HG03039 (cell line): ENCODE results near the gene DNAH8.
A peak's percentile ranks its signal among the peaks of the same experiment; 100 is the strongest.

ENCODE experiments used
- ATAC-seq: cut with Tn5 transposase; IDR thresholded peaks from one replicate; pipeline ENCODE4 v1.9.1; 2021; ENCODE audit warnings: mild to moderate bottlenecking, moderate library complexity; ENCODE audit not compliant: unreplicated experiment

The DNAH8 gene, protein sequence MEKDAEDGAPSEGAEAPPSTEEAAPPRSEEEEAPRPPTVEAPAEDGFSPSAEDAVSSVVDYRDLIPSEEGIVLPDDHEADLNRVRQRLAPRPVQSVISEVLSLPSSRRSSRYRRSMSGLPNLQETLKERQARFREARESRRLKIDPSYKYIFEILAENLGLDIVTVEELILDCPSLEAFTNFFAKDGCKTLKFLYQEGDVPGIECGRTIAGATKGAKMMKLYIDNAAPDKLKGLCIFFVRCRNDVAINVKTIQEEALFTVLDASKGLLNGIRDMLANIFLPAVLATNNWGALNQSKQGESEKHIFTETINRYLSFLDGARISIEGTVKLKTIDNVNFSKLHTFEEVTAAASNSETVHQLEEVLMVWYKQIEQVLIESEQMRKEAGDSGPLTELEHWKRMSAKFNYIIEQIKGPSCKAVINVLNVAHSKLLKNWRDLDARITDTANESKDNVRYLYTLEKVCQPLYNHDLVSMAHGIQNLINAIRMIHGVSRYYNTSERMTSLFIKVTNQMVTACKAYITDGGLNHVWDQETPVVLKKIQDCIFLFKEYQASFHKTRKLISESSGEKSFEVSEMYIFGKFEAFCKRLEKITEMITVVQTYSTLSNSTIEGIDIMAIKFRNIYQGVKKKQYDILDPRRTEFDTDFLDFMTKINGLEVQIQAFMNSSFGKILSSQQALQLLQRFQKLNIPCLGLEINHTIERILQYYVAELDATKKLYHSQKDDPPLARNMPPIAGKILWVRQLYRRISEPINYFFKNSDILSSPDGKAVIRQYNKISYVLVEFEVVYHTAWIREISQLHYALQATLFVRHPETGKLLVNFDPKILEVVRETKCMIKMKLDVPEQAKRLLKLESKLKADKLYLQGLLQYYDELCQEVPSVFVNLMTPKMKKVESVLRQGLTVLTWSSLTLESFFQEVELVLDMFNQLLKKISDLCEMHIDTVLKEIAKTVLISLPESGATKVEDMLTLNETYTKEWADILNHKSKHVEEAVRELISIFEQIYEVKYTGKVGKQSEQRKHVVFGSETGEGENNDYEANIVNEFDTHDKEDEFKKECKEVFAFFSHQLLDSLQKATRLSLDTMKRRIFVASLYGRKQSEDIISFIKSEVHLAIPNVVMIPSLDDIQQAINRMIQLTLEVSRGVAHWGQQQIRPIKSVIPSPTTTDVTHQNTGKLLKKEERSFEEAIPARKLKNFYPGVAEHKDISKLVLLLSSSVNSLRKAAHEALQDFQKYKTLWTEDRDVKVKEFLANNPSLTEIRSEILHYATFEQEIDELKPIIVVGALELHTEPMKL (N-terminal part only)

DNA sequence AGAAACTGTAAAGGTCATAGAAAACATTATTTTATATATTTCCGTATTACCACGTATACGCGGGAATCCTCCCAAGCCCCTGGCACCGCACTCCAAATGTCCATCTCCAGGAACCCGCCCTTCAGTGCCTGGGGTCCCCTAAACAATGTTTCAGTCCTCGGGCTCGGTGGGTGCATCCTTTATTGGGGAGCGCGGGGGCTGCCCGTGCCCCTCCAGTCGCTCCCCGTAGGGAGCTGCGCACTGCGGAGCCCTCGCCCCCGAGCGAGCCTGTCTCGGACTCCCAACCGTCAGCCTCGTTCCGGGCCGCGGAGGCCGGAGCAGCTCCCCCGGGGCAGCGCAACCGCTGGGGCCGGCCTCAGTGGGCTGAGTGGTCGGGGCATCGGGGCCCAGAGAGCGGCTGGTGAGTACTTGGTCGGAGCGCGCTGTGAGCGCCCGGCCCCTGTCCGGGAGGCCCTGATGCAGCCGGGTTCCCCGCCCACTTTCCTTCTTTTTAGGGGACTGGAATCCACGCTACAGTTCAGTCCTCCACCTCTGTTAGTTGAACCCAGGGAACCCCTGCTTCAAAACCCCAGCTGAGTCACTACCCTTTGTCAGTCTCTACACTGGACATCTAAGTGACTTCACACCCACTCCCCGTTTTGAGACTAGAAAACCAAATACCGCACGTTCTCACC, at the start of gene DNAH8:
TSS of gene DNAH8 (plus strand) at position 296 of the 674 bp plus-strand sequence. CDS start 7,499 bp downstream, outside the sequence.
- no peak for ATAC-seq

DNA sequence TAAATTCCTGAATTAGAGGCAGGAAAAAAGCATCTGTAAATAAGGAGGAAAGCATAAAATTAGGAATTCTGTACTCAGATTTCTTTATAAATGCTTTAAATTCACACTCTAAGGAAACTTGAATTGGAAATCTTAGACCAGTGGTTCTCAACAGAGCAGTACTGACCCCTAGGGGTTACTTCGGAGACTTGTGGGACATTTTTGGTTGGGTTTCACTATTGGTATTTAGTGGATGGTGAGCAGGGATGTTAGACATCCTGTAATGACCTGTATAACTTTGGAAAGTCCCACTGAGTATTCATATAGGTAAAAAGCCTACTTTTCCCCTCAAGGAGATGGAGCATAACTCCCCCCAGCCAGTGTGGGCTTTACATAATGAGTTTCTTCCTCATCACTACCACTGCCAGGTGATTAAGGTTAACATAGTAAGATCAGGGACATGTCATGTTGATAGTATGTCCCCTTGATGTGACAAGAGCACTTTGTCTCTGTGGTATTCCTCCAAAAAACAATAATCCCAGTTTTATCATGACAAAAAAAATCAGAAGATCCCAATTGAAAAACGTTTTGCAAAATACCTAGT, 43.1 kb upstream of the DNAH8 start:
- peak; percentile 85 for ATAC-seq

DNA sequence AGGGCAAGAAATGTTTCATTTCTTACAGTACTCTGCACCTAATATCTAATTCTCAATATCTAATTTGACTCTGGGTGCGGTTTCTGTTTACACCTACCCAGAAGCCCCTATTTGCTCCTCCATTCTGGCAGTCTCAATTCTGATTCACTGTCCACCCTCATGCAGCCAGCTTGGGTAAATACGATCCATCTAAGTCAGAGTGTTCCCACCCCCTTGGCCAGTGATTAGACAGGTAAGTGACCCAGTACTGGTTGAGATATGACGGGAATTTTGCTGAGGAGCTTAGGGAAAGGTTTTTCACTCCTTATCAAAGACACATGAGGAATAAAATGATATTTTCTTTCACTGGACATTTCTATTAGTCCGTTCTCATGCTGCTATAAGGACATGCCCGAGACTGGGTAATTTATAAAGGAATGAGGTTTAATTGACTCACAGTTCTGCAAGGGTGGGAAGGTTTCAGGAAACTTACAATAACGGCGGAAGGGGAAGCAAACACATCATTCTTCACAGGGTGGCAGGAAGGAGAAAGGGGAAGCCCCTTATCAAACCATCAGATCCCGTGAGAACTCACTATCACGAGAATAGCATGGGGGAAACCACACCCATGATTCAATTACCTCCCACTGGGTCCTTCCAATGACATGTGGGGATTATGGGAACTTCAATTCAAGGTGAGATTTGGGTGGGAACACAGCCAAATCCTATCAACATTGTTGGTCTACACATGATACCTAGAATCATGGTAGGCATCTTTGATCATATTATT, 41.5 kb upstream of the DNAH8 start:
- ATAC-seq = no peak

DNA sequence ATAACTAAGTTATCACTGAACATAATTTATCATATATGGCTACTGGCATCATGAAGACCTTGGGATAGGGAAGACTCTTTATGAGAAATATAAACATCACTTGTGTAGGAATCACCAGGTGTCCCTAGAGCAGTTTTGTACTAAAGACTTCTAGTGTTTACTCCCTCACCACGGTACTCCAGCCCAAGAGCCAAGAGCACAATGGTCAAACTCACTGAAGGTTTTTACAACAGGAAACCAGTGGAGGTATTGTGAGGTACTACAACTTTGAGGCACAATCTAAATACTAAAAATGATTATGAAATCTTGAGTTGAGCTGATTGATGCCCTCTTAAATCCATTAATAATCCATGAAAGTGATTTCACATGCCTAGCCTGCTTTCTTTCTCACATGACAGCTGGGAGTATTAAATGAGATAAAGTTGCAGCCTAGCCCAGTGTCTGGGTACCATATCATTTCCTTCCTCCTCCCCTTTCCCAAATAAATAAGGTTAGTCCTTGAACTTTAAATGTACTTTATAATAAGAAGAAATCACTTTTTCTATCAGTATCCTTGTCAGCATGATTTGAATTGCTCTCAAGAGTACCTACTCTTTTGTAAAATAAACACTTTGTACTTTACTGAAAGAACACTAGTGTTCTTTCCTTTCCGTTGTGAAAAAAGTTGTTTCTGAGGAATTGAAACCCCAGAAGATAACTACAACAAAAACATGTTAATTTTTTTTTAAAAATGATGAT, 38.7 kb upstream of the DNAH8 start:
- no peak for ATAC-seq

DNA sequence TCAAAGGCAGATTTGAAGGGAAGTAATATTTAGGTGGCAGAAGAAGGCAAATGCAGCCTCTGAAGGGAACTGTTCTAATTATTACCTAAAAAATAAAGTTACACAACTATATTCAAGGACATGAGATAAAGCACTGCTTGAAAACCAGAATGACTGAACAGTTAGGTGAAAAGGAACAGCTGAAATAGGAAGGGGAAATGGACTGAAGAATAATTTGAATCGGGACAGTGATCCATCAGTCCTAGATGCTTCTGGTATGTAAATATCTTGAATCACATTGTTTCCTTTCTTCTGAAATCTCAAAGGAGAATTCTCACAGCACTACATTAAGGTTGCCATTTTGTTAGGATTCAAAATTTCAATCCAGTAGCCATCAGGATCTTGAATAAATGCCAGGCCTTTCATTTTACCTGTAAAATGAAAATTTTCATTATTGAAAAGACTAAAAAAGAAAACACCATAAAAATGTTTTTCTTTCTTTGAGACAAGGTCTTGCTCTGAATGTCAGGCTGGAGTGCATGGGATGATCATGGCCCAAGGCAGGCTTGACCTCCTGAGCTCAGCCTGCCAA, 38.1 kb upstream of the DNAH8 start:
- no peak for ATAC-seq

DNA sequence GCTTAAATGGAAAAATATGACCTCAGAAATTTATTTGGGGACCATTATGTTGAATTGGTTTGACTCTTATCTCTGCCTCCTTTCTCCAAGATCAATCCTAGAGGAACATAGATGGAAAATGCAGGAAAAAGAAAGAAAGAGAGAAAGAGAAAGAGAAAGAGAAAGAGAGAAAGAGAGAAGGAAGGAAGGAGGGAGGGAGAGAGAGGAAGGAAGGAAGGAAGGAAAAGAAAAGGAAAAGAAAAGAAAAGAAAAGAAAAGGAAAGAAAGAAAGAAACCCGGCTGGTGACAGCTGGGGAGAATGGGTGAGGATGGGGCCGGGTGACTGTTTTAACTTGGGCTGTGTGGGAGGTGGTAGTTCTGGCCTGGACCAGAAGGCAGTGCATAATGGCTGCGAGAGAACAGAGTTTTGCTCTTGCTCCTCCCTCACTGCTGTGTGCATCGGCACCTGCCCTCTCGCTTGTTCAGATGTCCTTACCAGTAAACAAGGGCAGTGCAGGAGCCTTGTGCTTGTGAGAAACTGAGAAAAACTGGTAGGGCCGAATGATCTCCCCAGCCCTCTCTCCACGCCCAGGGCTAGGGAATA, 36.8 kb upstream of the DNAH8 start:
- ATAC-seq = no peak

DNA sequence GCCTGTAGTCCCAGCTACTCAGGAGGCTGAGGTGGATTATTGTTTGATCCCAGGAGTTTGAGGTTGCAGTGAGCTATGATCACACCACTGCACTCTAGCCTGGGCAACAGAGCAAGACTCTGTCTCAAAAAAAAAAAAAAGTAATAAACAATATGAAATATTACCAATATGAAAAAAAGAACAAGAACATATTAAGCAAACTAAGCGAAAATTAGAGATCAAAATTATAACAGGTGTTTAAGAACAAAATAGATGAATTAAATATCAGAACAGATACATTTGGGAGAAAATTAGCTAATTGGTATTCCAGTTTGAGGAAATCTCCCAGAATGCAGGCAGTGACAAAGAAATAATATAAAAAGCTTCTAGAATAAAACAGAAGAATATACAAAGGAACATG, 35.4 kb upstream of the DNAH8 start:
- no peak for ATAC-seq

DNA sequence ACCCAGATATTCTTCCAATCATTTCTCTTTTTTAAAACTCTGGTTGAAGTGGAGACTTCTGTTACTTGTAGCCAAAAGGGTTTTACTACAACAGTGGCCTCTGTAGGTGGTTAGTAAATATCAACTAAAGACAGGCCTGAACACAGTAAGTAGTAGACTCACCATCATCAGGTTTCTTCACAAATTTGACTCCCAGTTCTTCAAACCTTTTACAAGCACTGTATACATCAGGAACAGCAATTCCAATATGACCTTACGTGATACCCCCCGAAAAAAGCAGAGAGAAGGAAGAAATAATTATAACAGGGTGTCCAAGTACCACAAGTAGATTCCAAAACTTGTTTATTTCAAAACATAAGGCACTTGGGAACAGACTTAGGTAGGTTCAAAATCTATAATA, 33.3 kb upstream of the DNAH8 start:
- ATAC-seq = no peak

DNA sequence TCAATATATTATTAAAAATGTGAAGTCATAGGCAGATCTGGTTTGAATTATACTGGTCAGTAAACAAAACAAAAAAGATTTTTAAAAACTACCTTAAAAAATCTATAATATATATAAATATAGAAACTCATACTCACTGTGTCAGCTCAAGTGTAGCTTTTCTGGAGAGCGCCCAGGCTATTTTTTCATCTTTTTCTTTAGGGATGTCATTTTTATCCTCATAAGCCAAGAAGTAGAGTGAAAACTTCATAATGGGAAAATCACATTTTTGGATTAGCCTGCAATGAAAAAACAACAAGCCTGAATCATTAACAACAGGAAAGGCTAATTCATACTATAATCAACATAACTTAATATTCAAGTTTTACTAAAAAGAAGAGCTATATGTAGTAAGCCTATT, 30.9 kb upstream of the DNAH8 start:
- ATAC-seq = no peak

DNA sequence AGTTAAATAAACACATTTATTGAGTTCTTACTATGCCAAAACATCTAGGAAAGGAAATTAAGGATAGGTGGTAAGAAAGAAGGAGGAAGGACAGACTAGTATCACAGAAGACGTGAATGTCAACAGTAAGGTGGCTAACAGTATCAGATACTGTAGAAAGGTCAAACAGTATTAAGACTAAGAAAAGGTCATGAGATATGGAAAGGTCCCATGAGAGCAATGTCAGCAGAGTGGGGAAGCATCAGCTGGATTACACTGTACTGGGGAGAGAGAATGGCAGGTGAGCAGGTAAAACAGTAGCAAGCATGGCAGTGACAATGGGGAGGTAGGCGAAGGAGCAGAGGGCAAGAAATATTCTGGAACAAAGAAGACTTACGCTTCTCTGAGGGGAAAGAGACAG, 30.2 kb upstream of the DNAH8 start:
- ATAC-seq = no peak

DNA sequence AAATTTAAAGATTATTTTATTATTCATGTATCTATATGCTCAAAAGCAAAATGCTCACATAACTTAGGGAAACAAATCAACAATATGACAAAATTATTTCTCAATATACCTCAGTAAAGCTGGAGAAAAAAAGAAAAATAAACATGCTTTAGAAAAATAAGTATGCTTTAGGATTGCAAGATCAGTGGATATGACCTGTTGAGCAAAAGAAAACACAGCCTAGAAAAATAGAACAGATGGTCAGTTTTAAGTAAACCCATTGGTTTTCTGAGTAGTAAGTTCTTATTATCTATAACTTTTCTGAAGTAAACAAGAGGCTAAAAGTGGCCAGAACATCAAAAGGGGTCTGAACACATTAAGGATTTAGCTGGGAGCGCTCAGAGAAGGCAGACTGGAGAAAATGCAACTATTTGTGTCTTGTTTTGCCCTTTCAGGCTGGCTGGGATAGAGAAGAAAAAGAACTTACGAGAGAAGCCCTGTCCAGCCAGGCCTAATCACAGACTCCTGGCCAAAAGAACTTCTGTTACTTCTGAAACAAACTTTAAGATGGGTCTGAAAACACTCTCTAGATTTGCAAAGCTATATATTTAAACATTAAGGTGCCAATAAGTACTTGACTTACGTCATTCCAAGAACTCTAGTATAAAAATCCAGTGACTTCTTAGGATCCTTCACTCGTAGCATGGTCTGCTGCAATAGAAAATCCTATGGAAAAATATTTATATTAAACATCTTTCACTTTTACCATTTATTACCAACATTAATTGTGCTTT, 28.7 kb upstream of the DNAH8 start:
- no peak for ATAC-seq

DNA sequence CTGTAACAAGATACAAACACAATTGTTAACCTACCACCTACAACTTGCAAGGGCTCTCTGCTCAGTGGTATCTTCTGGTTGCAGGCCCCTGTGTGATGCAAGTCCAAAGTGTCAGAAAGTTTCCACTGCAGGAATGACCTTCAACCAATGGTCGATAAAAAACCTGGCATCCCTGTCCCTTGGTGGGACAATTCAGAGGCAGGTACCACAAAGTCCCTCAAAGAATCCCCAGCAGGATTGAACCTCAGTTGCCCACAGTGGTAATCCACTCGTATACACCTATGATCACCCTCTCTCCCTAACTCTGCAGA, 28.1 kb upstream of the DNAH8 start:
- ATAC-seq = no peak

DNA sequence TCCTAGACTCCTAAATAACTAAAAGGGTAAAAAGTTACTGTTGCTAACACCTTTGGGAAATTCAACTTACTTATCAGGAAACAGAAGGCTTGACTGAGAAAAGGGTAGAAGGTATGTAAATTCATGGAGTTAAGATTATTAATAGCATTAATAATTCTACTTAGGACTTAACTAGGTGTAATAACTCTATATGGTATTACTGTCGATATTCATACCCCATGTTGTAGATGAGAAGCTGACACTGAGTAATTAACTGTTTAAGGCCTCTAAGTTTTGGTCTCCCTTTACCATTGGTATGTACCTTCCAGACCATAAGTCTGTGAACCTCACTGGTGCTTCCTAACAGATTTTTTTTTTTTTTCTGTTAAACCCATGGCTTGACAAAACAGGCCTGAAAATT, 27.6 kb upstream of the DNAH8 start:
- no peak for ATAC-seq

DNA sequence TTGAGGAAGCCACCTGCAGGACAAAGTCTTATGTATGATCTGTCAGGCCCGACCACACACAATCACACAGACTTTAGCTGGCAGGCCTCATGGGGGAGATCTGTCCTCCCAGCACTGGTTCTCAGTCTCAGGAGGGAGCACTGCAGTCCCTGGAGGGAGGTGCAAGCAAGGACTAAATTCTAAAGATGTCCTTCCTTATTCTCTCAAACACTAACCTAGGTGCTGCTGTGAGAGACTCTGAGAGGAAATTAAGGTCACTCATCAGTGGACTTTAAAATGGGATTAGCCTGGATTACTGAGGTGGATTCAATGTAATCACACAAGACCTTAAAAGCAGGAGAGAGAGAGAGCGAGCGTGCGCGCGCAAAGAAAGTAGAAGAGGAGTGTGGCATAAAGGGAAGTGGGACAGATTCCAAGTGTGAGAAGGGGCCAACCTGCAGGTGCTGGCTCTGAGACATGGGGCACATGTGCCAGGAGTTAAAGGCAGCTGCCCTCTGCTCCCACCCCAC, 26.5 kb upstream of the DNAH8 start:
- no peak for ATAC-seq

DNA sequence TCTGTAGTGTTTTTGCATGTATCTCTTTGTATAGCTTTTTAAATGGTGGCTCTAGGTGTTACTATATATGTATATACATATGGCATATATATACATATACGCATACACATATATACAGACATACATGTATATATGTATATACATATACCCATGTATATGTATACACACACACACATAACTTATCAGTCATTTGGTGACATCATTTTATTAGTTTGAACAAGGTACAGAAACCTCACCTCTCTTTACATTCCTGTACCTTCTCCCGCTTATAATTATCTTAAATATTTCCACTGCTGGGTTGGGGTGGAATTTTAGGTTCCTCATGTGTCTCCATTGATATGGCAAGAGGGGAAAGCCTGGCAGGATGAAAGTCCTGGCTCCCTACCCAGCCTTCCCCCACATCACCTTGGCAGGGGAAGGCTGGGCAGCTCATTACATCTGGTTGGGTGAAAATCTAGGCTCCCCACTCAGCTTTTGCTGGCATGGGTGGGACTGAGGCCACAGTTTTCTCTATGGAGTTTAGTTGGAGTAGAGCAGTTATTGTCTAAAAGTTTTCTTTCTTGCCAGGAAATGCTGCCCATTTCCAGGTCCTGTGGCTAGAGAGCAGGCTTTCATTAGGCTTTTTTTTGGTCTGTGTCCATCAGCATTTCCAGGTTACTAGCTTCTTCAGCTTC, 19.7 kb upstream of the DNAH8 start:
- no peak for ATAC-seq

DNA sequence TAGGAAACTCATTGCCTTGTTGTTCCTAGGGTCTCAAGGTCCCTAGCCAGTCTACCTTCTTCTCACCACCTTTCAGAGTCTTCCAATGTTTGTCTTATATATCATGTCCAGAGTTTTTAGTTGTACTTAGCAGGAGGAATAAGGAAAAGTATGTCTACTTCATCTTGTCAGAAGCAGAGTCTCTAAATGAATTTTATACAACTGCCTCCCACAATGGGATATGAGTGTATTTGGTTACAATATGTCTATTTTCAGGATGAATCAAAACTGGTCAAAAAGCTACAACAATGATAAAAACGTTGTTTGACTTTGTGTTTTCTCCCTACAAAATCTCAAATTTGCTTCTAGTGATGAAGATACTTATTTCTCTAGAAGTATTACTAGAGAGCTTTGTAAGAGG, 19.2 kb upstream of the DNAH8 start:
- ATAC-seq = no peak

DNA sequence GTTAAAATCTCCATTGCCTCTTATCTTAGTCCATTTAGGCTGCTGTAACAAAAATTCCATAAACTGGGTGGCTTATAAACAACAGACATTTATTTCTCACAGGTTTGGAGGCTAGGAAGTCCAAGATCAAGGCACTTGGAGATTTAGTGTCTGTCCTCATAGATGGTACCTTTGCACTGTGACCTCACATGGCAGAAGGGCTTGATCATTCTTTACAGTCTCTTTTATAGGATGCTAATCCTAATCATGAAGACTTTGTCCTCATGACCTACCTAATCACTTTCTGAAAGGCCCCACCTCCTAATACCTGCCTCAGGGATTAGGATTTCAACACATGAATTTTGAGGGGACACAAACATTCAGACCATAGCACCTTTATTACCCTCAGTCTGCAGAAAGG, 18.8 kb upstream of the DNAH8 start:
- ATAC-seq = no peak
